NCI-H146 (cell line): ENCODE measurements around the gene GPR22.
A peak's percentile ranks its signal among the peaks of the same experiment; 100 is the strongest.

Experiments
- DNase-seq: peaks from one replicate; lab custom pipeline; 2025; lab: John Stamatoyannopoulos, UW

Gene GPR22

GRCh38 chr7:107469929-107470328, at the start of gene GPR22:
Gene GPR22, plus strand, starts transcription at chr7:107470057. Its CDS starts 4,004 bp downstream, at chr7:107474061.
- DNase-seq: peak; percentile 31

- no peak for DNase-seq
Measured at GRCh38 chr7:107427462-107427861, 42.4 kb upstream of the GPR22 start.

- DNase-seq: no peak
Measured at GRCh38 chr7:107428642-107429041, 41.2 kb upstream of the GPR22 start.

- no peak for DNase-seq
Measured at GRCh38 chr7:107430057-107430456, 39.8 kb upstream of the GPR22 start.

- no peak for DNase-seq
Measured at GRCh38 chr7:107432261-107432660, 37.6 kb upstream of the GPR22 start.

GRCh38 chr7:107435749-107436148, 34.1 kb upstream of the GPR22 start:
- DNase-seq: no peak

GRCh38 chr7:107439025-107439424, 30.8 kb upstream of the GPR22 start:
- DNase-seq: no peak

- no peak for DNase-seq
Measured at GRCh38 chr7:107441581-107442422, 28.1 kb upstream of the GPR22 start.

- no peak for DNase-seq
Measured at GRCh38 chr7:107442678-107443077, 27.2 kb upstream of the GPR22 start.

- DNase-seq: no peak
Measured at GRCh38 chr7:107446531-107446930, 23.3 kb upstream of the GPR22 start.

- DNase-seq: no peak
Measured at GRCh38 chr7:107446988-107447387, 22.9 kb upstream of the GPR22 start.

- no peak for DNase-seq
Measured at GRCh38 chr7:107450970-107451369, 18.9 kb upstream of the GPR22 start.

GRCh38 chr7:107453388-107453787, 16.5 kb upstream of the GPR22 start:
- no peak for DNase-seq

- no peak for DNase-seq
Measured at GRCh38 chr7:107461938-107462533, 7.8 kb upstream of the GPR22 start.

GRCh38 chr7:107463139-107464078, 6.4 kb upstream of the GPR22 start:
- peak; percentile 60 for DNase-seq

- DNase-seq: no peak
Measured at GRCh38 chr7:107464666-107465226, 5.1 kb upstream of the GPR22 start.

- DNase-seq: no peak
Measured at GRCh38 chr7:107467972-107468371, 1.9 kb upstream of the GPR22 start.

GRCh38 chr7:107468824-107469223, 1.0 kb upstream of the GPR22 start:
- DNase-seq: no peak

GRCh38 chr7:107471292-107472070, 1.6 kb downstream of the GPR22 start:
- no peak for DNase-seq

- DNase-seq: no peak
Measured at GRCh38 chr7:107472116-107472515, 2.3 kb downstream of the GPR22 start.

- DNase-seq: no peak
Measured at GRCh38 chr7:107474104-107474521, 4.3 kb downstream of the GPR22 start.
